Measurements from ENCODE around the gene LCLAT1. TPM values are rescaled to one million over a fixed set of nuclear protein-coding genes. Genes with fewer than 3 reads are reported as not detected.

LCLAT1 gene
- total and polyA plus RNA-seq, 8 donors = 13.1 to 24.9 (median 14.8) TPM

DNA sequence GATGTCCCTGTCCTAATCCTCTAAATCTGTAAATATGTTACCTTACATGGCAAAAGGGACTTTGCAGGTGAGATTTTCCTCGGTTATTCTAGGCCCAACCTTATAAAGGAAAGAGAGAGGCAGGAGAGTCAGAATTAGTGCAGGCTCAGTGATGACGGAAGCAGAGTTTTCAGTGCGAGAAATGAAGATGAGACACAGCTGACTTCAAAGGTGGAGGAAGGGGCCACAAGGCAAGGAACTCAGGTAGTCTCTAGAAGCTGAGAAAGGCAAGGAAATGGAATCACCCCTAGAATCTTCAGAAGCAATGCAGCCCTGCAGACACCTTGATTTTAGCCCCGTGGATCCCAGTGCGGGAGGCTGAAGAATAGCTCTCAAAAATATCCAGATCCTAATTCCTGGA lies 7.2 kb upstream of the LCLAT1 start:
- ATAC-seq (no peak), DNase-seq (no peak)
- intact Hi-C loops (cut with DNase I) = no loop called here
- Histone ChIP-seq H3K36me3 (no peaks in the 10 kb centered on the region), H3K27me3 (no peaks in the 10 kb centered on the region), H3K9me3 (no peaks in the 10 kb centered on the region), H3K4me1 (peaks cover 0 to 10% of the 10 kb centered on the region in 2 donors), H3K4me3 (no peak overlapping the region), H3K27ac (no peak overlapping the region)
- TF ChIP-seq, protein P1, sequence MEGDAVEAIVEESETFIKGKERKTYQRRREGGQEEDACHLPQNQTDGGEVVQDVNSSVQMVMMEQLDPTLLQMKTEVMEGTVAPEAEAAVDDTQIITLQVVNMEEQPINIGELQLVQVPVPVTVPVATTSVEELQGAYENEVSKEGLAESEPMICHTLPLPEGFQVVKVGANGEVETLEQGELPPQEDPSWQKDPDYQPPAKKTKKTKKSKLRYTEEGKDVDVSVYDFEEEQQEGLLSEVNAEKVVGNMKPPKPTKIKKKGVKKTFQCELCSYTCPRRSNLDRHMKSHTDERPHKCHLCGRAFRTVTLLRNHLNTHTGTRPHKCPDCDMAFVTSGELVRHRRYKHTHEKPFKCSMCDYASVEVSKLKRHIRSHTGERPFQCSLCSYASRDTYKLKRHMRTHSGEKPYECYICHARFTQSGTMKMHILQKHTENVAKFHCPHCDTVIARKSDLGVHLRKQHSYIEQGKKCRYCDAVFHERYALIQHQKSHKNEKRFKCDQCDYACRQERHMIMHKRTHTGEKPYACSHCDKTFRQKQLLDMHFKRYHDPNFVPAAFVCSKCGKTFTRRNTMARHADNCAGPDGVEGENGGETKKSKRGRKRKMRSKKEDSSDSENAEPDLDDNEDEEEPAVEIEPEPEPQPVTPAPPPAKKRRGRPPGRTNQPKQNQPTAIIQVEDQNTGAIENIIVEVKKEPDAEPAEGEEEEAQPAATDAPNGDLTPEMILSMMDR (IDR thresholded peaks at IDR 0.05) = no peak

DNA sequence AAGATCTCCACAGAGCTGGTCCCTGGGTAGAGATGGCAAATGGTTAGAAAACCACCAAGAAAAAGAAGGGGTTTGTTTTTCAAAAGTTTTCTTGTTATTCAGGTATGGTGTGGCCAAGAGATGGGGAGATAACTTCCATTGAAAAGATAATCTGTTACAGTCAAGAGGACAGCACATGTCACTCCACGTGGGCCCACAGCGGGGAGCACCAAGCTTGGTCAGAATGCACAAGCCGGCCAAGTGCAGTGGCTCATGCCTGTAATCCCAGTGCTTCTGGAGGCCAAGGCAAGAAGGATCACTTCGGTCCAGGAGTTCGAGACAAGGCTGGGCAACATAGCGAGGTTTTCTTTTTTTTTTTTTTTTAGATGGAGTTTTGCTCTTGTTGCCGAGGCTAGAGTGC lies 6.0 kb upstream of the LCLAT1 start:
- intact Hi-C loops (cut with DNase I) = no loop called here
- DNase-seq (no peak), ATAC-seq (no peak)
- TF ChIP-seq, protein P1 (IDR thresholded peaks at IDR 0.05) = no peak
- H3K4me1 ChIP-seq = peaks cover 0 to 10% of the 10 kb centered on the region in 2 donors
- no peak overlapping the region for H3K4me3 ChIP-seq
- H3K27me3 ChIP-seq = no peaks in the 10 kb centered on the region
- no peak overlapping the region for H3K27ac ChIP-seq
- no peaks in the 10 kb centered on the region for H3K9me3 ChIP-seq
- no peaks in the 10 kb centered on the region for H3K36me3 ChIP-seq

DNA sequence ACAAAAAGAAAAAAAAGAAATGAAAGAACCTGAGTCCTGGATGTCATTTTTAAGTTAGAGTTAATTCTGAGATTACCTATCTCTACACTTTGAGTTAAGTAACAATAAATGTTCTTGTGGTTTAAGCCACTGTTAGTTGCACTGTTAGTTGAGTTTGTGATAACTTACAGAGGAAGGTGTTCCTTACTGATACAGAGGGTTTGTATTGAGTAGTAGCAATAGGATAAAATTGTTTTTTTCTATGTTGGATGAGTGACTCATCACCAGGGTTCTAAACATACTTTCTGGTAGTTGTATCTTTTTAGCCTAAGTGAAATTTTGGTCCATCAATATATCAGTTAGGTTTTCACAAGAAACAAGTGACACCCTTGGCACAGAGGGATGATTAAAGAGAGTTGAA lies 4.0 kb upstream of the LCLAT1 start:
- Histone ChIP-seq H3K36me3 (no peaks in the 10 kb centered on the region), H3K27ac (no peak overlapping the region), H3K4me3 (no peak overlapping the region), H3K9me3 (no peaks in the 10 kb centered on the region), H3K27me3 (no peaks in the 10 kb centered on the region), H3K4me1 (peaks cover 0 to 25% of the 10 kb centered on the region in 2 donors)
- intact Hi-C loops (cut with DNase I) = no loop called here
- ATAC-seq = no peak
- no peak for DNase-seq
- TF ChIP-seq, protein P1 (IDR thresholded peaks at IDR 0.05) = no peak

DNA sequence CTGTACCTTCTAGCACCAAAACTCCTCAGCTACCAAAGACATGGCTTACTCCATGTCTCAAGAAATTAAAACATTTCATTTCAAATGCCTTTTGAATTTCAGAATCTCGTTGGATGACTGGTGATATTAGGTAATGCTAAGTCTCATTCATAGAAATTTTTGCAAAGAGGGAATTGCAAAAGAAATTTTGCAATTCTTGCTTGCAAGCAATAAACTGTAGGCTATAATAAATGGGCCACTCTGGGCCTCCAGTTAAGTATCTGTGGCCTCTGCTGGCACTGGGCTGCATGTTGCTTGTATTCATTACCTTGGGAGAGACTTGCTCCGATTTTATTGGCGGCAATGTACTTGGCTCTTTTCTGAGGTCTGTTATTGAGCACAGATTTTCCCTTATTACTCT lies 2.8 kb upstream of the LCLAT1 start:
- no peaks in the 10 kb centered on the region for H3K27me3 ChIP-seq
- no peak overlapping the region for H3K4me3 ChIP-seq
- intact Hi-C loops (cut with DNase I) = no loop called here
- TF ChIP-seq, protein P1 (IDR thresholded peaks at IDR 0.05) = no peak
- H3K9me3 ChIP-seq = no peaks in the 10 kb centered on the region
- no peak for ATAC-seq
- no peaks in the 10 kb centered on the region for H3K36me3 ChIP-seq
- DNase-seq = no peak
- H3K27ac ChIP-seq = peak overlapping the region in 1 of 2 donors; percentile 34
- H3K4me1 ChIP-seq = peaks cover 0 to 31% of the 10 kb centered on the region in 2 donors

DNA sequence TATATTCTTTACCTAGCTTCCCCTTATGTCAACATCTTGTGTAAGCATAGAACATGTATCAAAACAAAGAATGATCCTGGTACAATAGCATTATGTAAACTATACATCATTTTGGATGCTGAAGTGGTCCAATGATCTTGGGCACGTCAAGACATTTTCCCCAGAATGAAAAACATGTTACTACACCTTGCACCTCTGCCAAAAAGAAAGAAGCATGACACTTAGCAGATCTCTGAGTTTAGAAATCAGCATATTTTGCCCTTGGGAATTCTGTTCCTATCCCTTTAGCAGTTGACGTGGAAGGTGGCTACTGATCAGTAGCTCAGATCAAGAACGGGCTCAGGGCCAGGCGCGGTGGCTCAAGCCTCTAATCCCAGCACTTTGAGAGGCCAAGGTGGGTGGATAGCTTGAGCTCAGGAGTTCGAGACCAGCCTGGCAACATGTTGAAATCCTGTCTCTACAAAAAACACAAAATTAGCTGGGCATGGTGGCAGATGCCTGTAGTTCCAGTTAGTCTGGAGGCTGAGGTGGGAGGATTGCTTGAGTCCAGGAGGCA lies 1.7 kb upstream of the LCLAT1 start:
- DNase-seq (no peak), ATAC-seq (no peak)
- H3K4me3 ChIP-seq = no peak overlapping the region
- no peak overlapping the region for H3K27ac ChIP-seq
- peaks cover 0 to 31% of the 10 kb centered on the region in 2 donors for H3K4me1 ChIP-seq
- H3K36me3 ChIP-seq = no peaks in the 10 kb centered on the region
- intact Hi-C loops (cut with DNase I) = no loop called here
- TF ChIP-seq, protein P1 (IDR thresholded peaks at IDR 0.05) = no peak
- no peaks in the 10 kb centered on the region for H3K27me3 ChIP-seq
- H3K9me3 ChIP-seq = no peaks in the 10 kb centered on the region
